Transverse colon (tissue), 4 donors: ENCODE data around the gene DGLUCY. TPM values are rescaled to one million over a fixed set of nuclear protein-coding genes. Genes with fewer than 3 reads are reported as not detected.

Experiments
- DNase-seq: peaks from one replicate; pipeline ENCODE4 v3.0.0-alpha.2; 2019
- H3K27ac ChIP-seq, 4 donors: fragments of 200-600 bp; sonication (generic); 2 replicates each; pipeline ENCODE4 v1.5.1; 2016 to 2018; ENCODE audit warnings: inconsistent platforms in 4 of 4
- H3K27me3 ChIP-seq: fragments of 200-600 bp; sonication (generic); 2 replicates; pipeline ENCODE4 v1.5.1; 2017; ENCODE audit warnings: inconsistent platforms
- H3K36me3 ChIP-seq, 4 donors: fragments of 200-600 bp; sonication (generic); 2 replicates each; pipeline ENCODE4 v1.5.1; 2017 to 2019; ENCODE audit warnings: inconsistent platforms in 4 of 4
- H3K4me1 ChIP-seq, 4 donors: fragments of 200-600 bp; sonication (generic); 2 replicates each; pipeline ENCODE4 v1.5.1; 2017 to 2020; ENCODE audit warnings: inconsistent platforms in 4 of 4
- H3K4me3 ChIP-seq, 4 donors: fragments of 200-600 bp; sonication (generic); 1 replicate in 1 of 4; 2 replicates in 3 of 4; pipeline versions ENCODE4 v1.5.1 to v1.6.1; 2017 to 2019; ENCODE audit warnings: inconsistent platforms in 4 of 4
- H3K9me3 ChIP-seq, 2 donors: fragments of 200-600 bp; sonication (generic); 2 replicates each; pipeline ENCODE4 v1.5.1; 2017 to 2019; ENCODE audit warnings: inconsistent platforms in 2 of 2
- EP300 ChIP-seq: sonication (generic); formaldehyde crosslinking; IDR thresholded peaks from one replicate; pipeline ENCODE4 v1.6.1; 2017; ENCODE audit warnings: antibody characterized with exemption, low read depth
- POLR2A ChIP-seq: fragments of 450-650 bp; IDR thresholded peaks from one replicate; pipeline ENCODE4 v1.6.1; 2016; ENCODE audit warnings: antibody characterized with exemption, mild to moderate bottlenecking, moderate library complexity
- POLR2AphosphoS5 ChIP-seq, 3 donors: sonication (generic); formaldehyde crosslinking; IDR thresholded peaks; one replicate each; pipeline ENCODE4 v1.6.1; 2016; ENCODE audit warnings: antibody characterized with exemption in 3 of 3
- WGBS, 2 donors: methylation state at CpG; one replicate each; pipeline ENCODE4 v1.1.5; 2018; ENCODE audit warnings: low coverage in 1 of 2; 5-methylcytosine and 5-hydroxymethylcytosine counted together
- in situ Hi-C, 4 donors: fragments of 200-750 bp; cut with MboI; loops; one replicate each; pipeline versions ENCODE4 v1.15.0 to v1.15.1; 2017; ENCODE audit warnings: low sequenced_read_pairs in 3 of 4, low pct_ligation_motif_present in 1 of 4, low pct_unique_long_range_greater_than_20kb in 1 of 4
- intact Hi-C: fragments of 100-400 bp; cut with DNase I; formaldehyde crosslinking; loops from one replicate; pipeline ENCODE4 v1.15.1; 2023; ENCODE audit warnings: low total_unique reads
- total RNA-seq, 4 donors: library from RNA; depleted of rRNA; stranded (reverse); fragments of >200 nt; gene quantifications; one replicate each; pipeline ENCODE4 v1.1.0, GENCODE V29; 2016
- TF ChIP-seq, protein P1 (sequence below), 5 experiments: fragments of 200-600 bp in 3 of 5; fragments of 450-650 bp in 2 of 5; sonication (generic) in 3 of 5; IDR thresholded peaks; 1 replicate in 2 of 5; 2 replicates in 3 of 5; pipeline ENCODE4 v1.5.1; 2016 to 2017; ENCODE audit warnings: antibody characterized with exemption in 5 of 5, inconsistent platforms in 3 of 5, mild to moderate bottlenecking in 2 of 5, moderate library complexity in 1 of 5

Gene DGLUCY
- total RNA-seq, 4 donors from 2014 or later: 62.1 to 229 (median 102) TPM

DNA sequence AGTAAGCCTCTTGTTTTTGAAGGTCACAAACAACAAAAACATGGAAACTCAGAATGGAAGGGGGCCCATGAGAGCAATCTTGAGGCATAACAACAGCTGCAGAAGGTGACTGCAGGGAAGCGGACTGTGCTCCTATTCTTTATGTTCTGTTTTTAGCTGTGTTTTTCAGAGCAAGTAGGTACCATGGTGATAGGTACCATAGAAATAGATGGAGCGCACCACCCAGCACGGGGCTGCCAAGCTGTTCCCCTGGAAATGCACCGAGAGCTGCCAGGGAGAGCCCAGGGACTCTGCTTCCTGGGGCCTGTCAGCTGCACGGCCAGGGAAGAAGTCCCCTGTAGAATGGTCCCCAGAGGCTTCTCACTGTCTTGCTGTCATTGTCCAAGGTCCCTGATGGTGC lies 32.8 kb downstream of the DGLUCY start:
- in situ Hi-C loops (no loop called here), intact Hi-C loops (no loop called here)
- Histone ChIP-seq H3K27me3 (no peaks in the 10 kb centered on the region), H3K4me1 (peaks cover 0 to 34% (median 14%) of the 10 kb centered on the region in 4 donors), H3K36me3 (peaks cover 0 to 7% (median 3%) of the 10 kb centered on the region in 4 donors), H3K27ac (peak overlapping the region in 1 of 4 donors; percentile 11), H3K4me3 (no peak overlapping the region), H3K9me3 (no peaks in the 10 kb centered on the region)
- DNase-seq: no peak
- TF ChIP-seq POLR2AphosphoS5 (IDR thresholded peaks at IDR 0.05) (no peak), EP300 (no peak), POLR2A (no peak)
- TF ChIP-seq, protein P1, sequence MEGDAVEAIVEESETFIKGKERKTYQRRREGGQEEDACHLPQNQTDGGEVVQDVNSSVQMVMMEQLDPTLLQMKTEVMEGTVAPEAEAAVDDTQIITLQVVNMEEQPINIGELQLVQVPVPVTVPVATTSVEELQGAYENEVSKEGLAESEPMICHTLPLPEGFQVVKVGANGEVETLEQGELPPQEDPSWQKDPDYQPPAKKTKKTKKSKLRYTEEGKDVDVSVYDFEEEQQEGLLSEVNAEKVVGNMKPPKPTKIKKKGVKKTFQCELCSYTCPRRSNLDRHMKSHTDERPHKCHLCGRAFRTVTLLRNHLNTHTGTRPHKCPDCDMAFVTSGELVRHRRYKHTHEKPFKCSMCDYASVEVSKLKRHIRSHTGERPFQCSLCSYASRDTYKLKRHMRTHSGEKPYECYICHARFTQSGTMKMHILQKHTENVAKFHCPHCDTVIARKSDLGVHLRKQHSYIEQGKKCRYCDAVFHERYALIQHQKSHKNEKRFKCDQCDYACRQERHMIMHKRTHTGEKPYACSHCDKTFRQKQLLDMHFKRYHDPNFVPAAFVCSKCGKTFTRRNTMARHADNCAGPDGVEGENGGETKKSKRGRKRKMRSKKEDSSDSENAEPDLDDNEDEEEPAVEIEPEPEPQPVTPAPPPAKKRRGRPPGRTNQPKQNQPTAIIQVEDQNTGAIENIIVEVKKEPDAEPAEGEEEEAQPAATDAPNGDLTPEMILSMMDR (IDR thresholded peaks at IDR 0.05): no peak
- 82 to 100% methylated on average over 1 to 5 of the region's 5 CpGs for WGBS, 2 donors

DNA sequence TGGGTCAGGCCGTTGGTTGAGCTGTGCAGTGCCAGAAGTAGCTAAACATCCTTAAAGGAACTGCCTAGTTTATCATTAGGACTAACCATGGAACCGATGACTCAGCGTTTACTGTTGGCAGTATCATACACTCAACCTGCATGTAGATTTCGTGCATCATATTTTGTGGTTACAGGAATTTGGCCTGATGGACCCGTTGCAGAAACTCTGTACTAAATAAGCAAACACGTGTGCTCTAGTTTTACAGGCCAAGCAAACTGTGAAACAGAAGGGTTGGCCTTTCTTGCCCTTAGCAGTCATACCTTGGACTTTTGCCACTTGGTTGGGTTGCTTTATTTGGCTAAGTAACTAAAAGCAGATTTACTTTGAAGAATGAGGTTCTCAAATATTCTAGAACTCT lies 35.6 kb downstream of the DGLUCY start:
- H3K27me3 ChIP-seq: no peaks in the 10 kb centered on the region
- H3K4me3 ChIP-seq: no peak overlapping the region
- in situ Hi-C loops (no loop called here), intact Hi-C loops (no loop called here)
- TF ChIP-seq POLR2AphosphoS5 (IDR thresholded peaks at IDR 0.05): peak; percentile 57 to 73 (median 65)
- TF ChIP-seq, protein P1 (IDR thresholded peaks at IDR 0.05): no peak
- peaks cover 0 to 7% (median 3%) of the 10 kb centered on the region in 4 donors for H3K36me3 ChIP-seq
- peak overlapping the region; percentile 51 to 74 (median 70) for H3K27ac ChIP-seq
- H3K9me3 ChIP-seq: no peaks in the 10 kb centered on the region
- peaks cover 12 to 46% (median 29%) of the 10 kb centered on the region in 4 donors for H3K4me1 ChIP-seq
- 21% methylated on average over 6 of the region's 6 CpGs; no CpG with 5 or more reads in 1 of the 2 donors for WGBS, 2 donors
- DNase-seq: peak; percentile 50

DNA sequence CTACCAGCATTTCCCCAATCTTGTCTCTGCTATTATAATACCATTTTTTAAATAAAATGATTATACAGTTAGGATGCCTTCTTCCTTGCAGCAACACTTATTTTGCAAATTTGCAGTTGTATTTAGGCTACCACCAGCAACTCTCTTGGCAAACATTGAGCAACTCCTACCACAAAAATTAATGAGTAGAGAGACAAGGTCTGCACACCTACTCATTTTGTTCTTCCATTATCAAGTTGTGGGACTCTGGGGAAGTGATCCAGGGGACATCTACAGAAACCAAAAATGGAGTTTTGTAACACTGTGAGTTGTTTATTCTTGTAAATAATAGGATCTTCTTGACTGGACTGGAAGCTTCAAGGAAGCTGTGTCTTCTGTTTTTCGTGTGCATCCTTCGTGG lies 38.6 kb downstream of the DGLUCY start:
- no peak for DNase-seq
- WGBS, 2 donors: 86% methylated on average over 2 of the region's 2 CpGs; no CpG with 5 or more reads in 1 of the 2 donors
- H3K27ac ChIP-seq: peak overlapping the region; percentile 16 to 77 (median 59)
- peaks cover 0 to 7% (median 1%) of the 10 kb centered on the region in 4 donors for H3K36me3 ChIP-seq
- intact Hi-C loops: no loop called here
- H3K9me3 ChIP-seq: no peaks in the 10 kb centered on the region
- in situ Hi-C loops: no loop called here
- peaks cover 25 to 72% (median 55%) of the 10 kb centered on the region in 4 donors for H3K4me1 ChIP-seq
- no peak overlapping the region for H3K4me3 ChIP-seq
- no peaks in the 10 kb centered on the region for H3K27me3 ChIP-seq
- no peak for TF ChIP-seq POLR2A
- TF ChIP-seq, protein P1 (IDR thresholded peaks at IDR 0.05): no peak
- no peak for TF ChIP-seq EP300
- no peak for TF ChIP-seq POLR2AphosphoS5 (IDR thresholded peaks at IDR 0.05)

DNA sequence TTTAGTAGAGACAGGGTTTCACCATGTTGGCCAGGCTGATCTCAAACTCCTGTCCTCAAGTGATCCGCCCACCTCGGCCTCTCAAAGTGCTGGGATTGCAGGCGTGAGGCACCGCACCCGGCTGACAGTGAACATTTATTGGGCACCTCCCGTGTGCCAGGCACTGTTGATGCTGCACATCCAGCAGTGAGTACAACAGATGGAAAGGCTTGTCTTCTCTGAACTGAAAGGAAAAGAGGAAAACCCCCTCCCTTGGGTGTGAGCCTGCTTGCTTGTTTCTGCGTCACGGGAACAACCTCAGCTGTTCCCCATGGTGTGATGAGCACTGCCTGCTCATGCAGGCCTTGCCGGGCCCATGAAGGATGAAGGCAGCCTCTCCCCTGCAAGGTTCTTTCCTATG lies 39.5 kb downstream of the DGLUCY start:
- H3K27ac ChIP-seq: peak overlapping the region; percentile 32 to 80 (median 76)
- intact Hi-C loops: no loop called here
- TF ChIP-seq POLR2AphosphoS5 (IDR thresholded peaks at IDR 0.05) (peak; percentile 18 to 52 (median 41)), POLR2A (no peak)

More for the DNA sequence above, 39.5 kb downstream of the DGLUCY start:
- in situ Hi-C loops: no loop called here
- Histone ChIP-seq H3K27me3 (no peaks in the 10 kb centered on the region), H3K36me3 (peaks cover 0 to 3% (median 0%) of the 10 kb centered on the region in 4 donors), H3K9me3 (no peaks in the 10 kb centered on the region), H3K4me3 (no peak overlapping the region), H3K4me1 (peaks cover 25 to 78% (median 63%) of the 10 kb centered on the region in 4 donors)
- WGBS, 2 donors: 42 to 90% methylated on average over 2 to 9 of the region's 9 CpGs
- peak; percentile 70 for DNase-seq
